Mesenchymal stem cell (in vitro differentiated cells and primary cell): ENCODE data around the gene CCDC85B.
A peak's percentile ranks its signal among the peaks of the same experiment; 100 is the strongest.

ENCODE experiments used
- DNase-seq: peaks from one replicate; pipeline ENCODE4 v3.0.0-alpha.2; 2013
- H2AFZ ChIP-seq: one replicate; pipeline ENCODE4 v1.6.1; 2013; ENCODE audit warnings: low read depth, mild to moderate bottlenecking, control low read depth, inconsistent platforms, low read length, moderate library complexity
- H2AK5ac ChIP-seq: 2 replicates; pipeline ENCODE4 v1.6.1; 2013; ENCODE audit warnings: low read length, moderate library complexity, mild to moderate bottlenecking, inconsistent platforms; ENCODE audit not compliant: severe bottlenecking
- H2BK120ac ChIP-seq: one replicate; pipeline ENCODE4 v1.6.1; 2013; ENCODE audit warnings: low read depth, mild to moderate bottlenecking, inconsistent platforms, low read length, moderate library complexity
- H2BK12ac ChIP-seq, 2 experiments: one replicate each; pipeline ENCODE4 v1.6.1; 2013; ENCODE audit warnings: inconsistent platforms in 2 of 2, low read length in 2 of 2, mild to moderate bottlenecking in 2 of 2, moderate library complexity in 2 of 2, control low read depth in 1 of 2
- H2BK15ac ChIP-seq: one replicate; pipeline ENCODE4 v1.6.1; 2013; ENCODE audit warnings: mild to moderate bottlenecking, low read depth, inconsistent platforms; ENCODE audit not compliant: poor library complexity, severe bottlenecking
- H2BK5ac ChIP-seq: 2 replicates; pipeline ENCODE4 v1.6.1; 2013; ENCODE audit warnings: low read depth, mild to moderate bottlenecking, low read length, control low read depth, inconsistent platforms; ENCODE audit not compliant: poor library complexity, severe bottlenecking
- H3K14ac ChIP-seq, 2 experiments: one replicate each; pipeline ENCODE4 v1.6.1; 2013; ENCODE audit warnings: inconsistent platforms in 2 of 2, low read length in 2 of 2, control low read depth in 1 of 2, mild to moderate bottlenecking in 1 of 2, moderate library complexity in 1 of 2
- H3K18ac ChIP-seq, 2 experiments: one replicate each; pipeline ENCODE4 v1.6.1; 2013; ENCODE audit warnings: inconsistent platforms in 2 of 2, low read length in 2 of 2, control low read depth in 1 of 2, low read depth in 1 of 2, mild to moderate bottlenecking in 1 of 2
- H3K23ac ChIP-seq, 2 experiments: one replicate each; pipeline ENCODE4 v1.6.1; 2013; ENCODE audit warnings: inconsistent platforms in 2 of 2, low read length in 2 of 2, mild to moderate bottlenecking in 2 of 2, moderate library complexity in 2 of 2, control low read depth in 1 of 2
- H3K27ac ChIP-seq: 2 replicates; pipeline ENCODE4 v1.5.1; 2013; ENCODE audit warnings: mild to moderate bottlenecking, moderate library complexity, low read length, control low read depth, inconsistent platforms; ENCODE audit not compliant: poor library complexity, severe bottlenecking
- H3K27me3 ChIP-seq, 2 experiments: 2 replicates each; pipeline versions ENCODE4 v1.6.1 to v1.7.0; 2013; ENCODE audit warnings: low read length in 2 of 2, mild to moderate bottlenecking in 2 of 2, moderate library complexity in 2 of 2, control low read depth in 1 of 2, inconsistent platforms in 1 of 2; ENCODE audit not compliant: control insufficient read depth in 1 of 2, insufficient read depth in 1 of 2
- H3K36me3 ChIP-seq, 2 experiments: 2 replicates each; pipeline versions ENCODE4 v1.6.1 to v1.7.0; 2013; ENCODE audit warnings: low read length in 2 of 2, control low read depth in 1 of 2, inconsistent platforms in 1 of 2, low read depth in 1 of 2, mild to moderate bottlenecking in 1 of 2; ENCODE audit not compliant: insufficient read depth in 2 of 2, control insufficient read depth in 1 of 2
- H3K4ac ChIP-seq, 2 experiments: one replicate each; pipeline ENCODE4 v1.6.1; 2013; ENCODE audit warnings: inconsistent platforms in 2 of 2, low read length in 2 of 2, mild to moderate bottlenecking in 2 of 2, moderate library complexity in 2 of 2, control low read depth in 1 of 2, low read depth in 1 of 2
- H3K4me1 ChIP-seq: 2 replicates; pipeline ENCODE4 v1.6.1; 2013; ENCODE audit warnings: low read depth, low read length, control low read depth; ENCODE audit not compliant: control insufficient read depth, insufficient read depth
- H3K4me2 ChIP-seq: 2 replicates; pipeline ENCODE4 v1.6.1; 2013; ENCODE audit warnings: low read length, mild to moderate bottlenecking, inconsistent platforms; ENCODE audit not compliant: poor library complexity, severe bottlenecking
- H3K4me3 ChIP-seq, 2 experiments: 2 replicates each; pipeline versions ENCODE4 v1.5.1 to v1.7.0; 2013; ENCODE audit warnings: low read length in 2 of 2, mild to moderate bottlenecking in 2 of 2, control low read depth in 1 of 2, low read depth in 1 of 2; ENCODE audit not compliant: insufficient read depth in 1 of 2
- H3K79me1 ChIP-seq: replicated peaks from 2 replicates; pipeline ENCODE4 v1.6.1; 2013; ENCODE audit warnings: mild to moderate bottlenecking, control low read depth, low read length, inconsistent platforms; ENCODE audit not compliant: poor library complexity, severe bottlenecking
- H3K9ac ChIP-seq: 2 replicates; pipeline ENCODE4 v1.7.0; 2013; ENCODE audit warnings: mild to moderate bottlenecking, low read length, moderate library complexity
- H3K9me3 ChIP-seq: 2 replicates; pipeline ENCODE4 v1.7.0; 2013; ENCODE audit warnings: mild to moderate bottlenecking, low read length; ENCODE audit not compliant: control insufficient read depth
- H4K8ac ChIP-seq: one replicate; pipeline ENCODE4 v1.6.1; 2013; ENCODE audit warnings: inconsistent platforms, mild to moderate bottlenecking, low read length, moderate library complexity
- H4K91ac ChIP-seq: one replicate; pipeline ENCODE4 v1.6.1; 2013; ENCODE audit warnings: mild to moderate bottlenecking, low read length, inconsistent platforms
- WGBS: methylation state at CpG from one replicate; pipeline ENCODE4 v1.1.7; 2013; ENCODE audit warnings: mixed read lengths; 5-methylcytosine and 5-hydroxymethylcytosine counted together

Gene CCDC85B

DNA sequence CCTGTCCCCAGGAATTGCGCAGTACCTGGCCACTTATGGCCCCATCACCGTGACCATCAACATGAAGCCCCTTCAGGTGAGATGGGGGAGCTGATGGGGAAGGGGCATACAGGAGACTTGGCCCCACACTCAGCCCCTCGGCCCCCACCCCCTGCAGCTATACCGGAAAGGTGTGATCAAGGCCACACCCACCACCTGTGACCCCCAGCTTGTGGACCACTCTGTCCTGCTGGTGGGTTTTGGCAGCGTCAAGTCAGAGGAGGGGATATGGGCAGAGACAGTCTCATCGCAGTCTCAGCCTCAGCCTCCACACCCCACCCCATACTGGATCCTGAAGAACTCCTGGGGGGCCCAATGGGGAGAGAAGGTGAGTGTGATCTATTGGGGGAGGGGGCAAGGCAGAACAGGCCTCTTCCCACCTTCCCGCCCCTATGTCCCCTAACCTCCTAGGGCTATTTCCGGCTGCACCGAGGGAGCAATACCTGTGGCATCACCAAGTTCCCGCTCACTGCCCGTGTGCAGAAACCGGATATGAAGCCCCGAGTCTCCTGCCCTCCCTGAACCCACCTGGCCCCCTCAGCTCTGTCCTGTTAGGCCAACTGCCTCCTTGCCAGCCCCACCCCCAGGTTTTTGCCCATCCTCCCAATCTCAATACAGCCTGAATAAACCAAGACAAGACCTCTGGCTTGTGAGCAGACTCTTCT is 7.3 kb upstream of the CCDC85B start:
- Histone ChIP-seq H3K27me3 (no peaks in the 10 kb centered on the region), H3K4me2 (no peak overlapping the region), H4K91ac (no peak overlapping the region), H3K4me3 (no peak overlapping the region), H3K9ac (no peak overlapping the region), H3K4me1 (peaks cover 16% of the 10 kb centered on the region), H3K27ac (no peak overlapping the region), H2BK5ac (no peak overlapping the region), H3K14ac (no peak overlapping the region), H3K9me3 (no peaks in the 10 kb centered on the region), H3K23ac (no peak overlapping the region), H3K18ac (no peak overlapping the region), H2BK15ac (no peak overlapping the region), H2AFZ (no peak overlapping the region), H2BK12ac (no peak overlapping the region), H3K79me1 (peaks cover 27% of the 10 kb centered on the region), H3K36me3 (peaks cover 51 to 61% of the 10 kb centered on the region in 2 experiments), H2AK5ac (no peak overlapping the region), H3K4ac (no peak overlapping the region), H4K8ac (no peak overlapping the region), H2BK120ac (no peak overlapping the region)
- no peak for DNase-seq
- 98% methylated on average over 9 of the region's 13 CpGs for WGBS

DNA sequence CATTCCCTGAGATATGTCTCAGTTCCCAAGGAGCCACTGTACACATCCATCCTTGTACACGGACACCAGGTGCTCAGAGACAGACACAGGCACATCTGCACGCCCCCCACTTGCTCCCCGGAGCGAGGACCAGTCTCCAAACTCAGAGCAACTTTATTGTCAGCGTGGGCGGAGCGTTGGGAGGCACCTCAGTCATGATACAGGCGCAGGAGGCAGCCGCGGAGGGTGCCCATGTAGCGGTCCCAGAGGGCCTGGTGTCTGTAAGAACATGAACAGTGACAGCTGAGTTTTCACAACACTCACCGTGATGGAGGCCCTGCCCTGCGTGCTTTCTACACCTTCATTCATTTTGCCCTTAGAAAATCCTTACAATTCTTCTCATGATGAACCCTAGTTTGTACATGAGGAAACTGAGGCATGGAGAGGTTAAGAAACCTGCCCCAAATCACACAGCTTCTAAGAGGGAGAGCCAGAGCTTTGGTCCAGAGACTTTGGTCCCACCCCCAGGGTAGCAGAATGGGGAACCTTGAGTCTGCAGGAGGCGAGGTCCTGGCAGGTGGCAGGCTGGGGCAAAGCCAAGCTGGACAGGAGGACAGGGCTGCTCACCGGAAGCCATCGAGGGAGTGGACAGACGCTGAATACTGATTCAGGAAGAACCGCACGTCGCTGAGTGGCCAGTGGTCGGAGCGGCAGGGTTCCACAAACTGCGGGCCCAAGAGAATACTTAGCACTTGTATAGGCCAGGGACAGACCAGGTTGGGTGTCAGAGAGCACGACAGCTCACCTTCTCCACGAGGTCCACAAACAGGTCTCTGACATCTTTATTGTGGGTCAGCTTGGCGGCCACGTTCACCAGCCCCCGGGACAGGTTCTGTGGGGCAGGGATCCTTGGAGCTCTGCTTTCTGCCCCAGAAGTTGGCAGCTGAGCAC is 6.4 kb upstream of the CCDC85B start:
- no peak overlapping the region for H2AK5ac ChIP-seq
- no peak overlapping the region for H3K18ac ChIP-seq

DNA sequence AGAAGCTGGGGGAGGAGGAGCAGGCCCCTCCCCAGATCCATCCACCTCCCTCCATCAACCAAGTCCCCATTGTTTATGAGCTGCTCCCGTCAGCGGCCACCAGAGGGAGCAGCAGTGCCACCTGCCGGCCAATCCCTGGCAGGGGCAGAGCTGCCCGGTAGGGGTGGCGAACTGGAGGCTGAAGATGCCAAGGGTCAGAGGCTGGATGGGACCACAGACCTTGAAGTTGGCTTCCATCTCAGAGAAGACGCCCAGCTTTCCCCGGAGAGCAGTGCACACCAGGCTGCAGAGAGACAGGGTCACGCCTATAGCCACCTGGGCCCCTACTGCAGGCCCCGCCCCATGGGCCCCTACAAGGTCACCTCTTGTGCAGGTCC is 5.8 kb upstream of the CCDC85B start:
- Histone ChIP-seq H3K23ac (no peak overlapping the region), H3K18ac (no peak overlapping the region), H3K79me1 (peaks cover 27% of the 10 kb centered on the region), H2AFZ (no peak overlapping the region), H3K4me2 (no peak overlapping the region), H4K91ac (no peak overlapping the region), H3K14ac (no peak overlapping the region), H3K27me3 (no peaks in the 10 kb centered on the region), H2AK5ac (no peak overlapping the region), H2BK5ac (no peak overlapping the region), H3K36me3 (peaks cover 51 to 60% of the 10 kb centered on the region in 2 experiments), H3K9me3 (no peaks in the 10 kb centered on the region), H3K9ac (peak overlapping the region; percentile 21), H3K4ac (no peak overlapping the region), H3K27ac (no peak overlapping the region), H3K4me3 (no peak overlapping the region), H4K8ac (peak overlapping the region; percentile 4), H3K4me1 (peaks cover 16% of the 10 kb centered on the region), H2BK120ac (no peak overlapping the region), H2BK15ac (no peak overlapping the region), H2BK12ac (no peak overlapping the region)
- DNase-seq = peak; percentile 80
- 32% methylated on average over 9 of the region's 9 CpGs for WGBS

More for the DNA sequence above, 6.4 kb upstream of the CCDC85B start:
- Histone ChIP-seq H2AFZ (no peak overlapping the region), H3K4ac (no peak overlapping the region), H3K23ac (no peak overlapping the region), H3K14ac (no peak overlapping the region), H3K4me2 (no peak overlapping the region), H3K27ac (no peak overlapping the region), H3K27me3 (no peaks in the 10 kb centered on the region), H4K91ac (peak overlapping the region; percentile 43), H3K9ac (peak overlapping the region; percentile 21), H2BK5ac (no peak overlapping the region), H3K36me3 (peaks cover 51 to 61% of the 10 kb centered on the region in 2 experiments), H2BK12ac (no peak overlapping the region), H3K79me1 (peaks cover 27% of the 10 kb centered on the region), H4K8ac (no peak overlapping the region), H2BK120ac (no peak overlapping the region), H3K4me1 (peaks cover 16% of the 10 kb centered on the region), H3K4me3 (no peak overlapping the region), H3K9me3 (no peaks in the 10 kb centered on the region), H2BK15ac (no peak overlapping the region)
- no peak for DNase-seq
- 88% methylated on average over 27 of the region's 28 CpGs for WGBS

DNA sequence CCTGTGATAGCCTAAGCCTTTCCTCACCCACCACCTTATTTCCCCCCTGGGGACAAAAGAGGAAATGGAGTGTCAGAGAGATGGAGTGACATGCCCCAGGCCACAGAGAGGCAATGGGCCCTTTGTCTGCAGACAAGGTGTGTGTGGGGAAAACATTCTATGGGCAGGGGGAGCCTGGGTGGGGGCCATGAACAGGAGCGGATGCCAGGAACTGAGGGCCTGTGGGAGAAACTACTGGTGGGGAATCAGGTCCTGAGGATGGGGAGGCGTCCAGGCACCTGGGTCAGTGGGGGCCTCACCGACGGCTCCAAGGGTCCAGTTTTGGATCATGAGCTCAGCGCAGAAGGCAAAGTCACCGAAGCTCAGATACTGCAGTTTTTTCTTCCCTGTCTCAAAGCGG is 5.2 kb upstream of the CCDC85B start:
- Histone ChIP-seq H3K4me1 (peaks cover 18% of the 10 kb centered on the region), H3K79me1 (peaks cover 28% of the 10 kb centered on the region), H3K18ac (no peak overlapping the region), H2BK120ac (no peak overlapping the region), H3K4me3 (no peak overlapping the region), H2AK5ac (no peak overlapping the region), H3K14ac (no peak overlapping the region), H3K27me3 (no peaks in the 10 kb centered on the region), H3K36me3 (peaks cover 51 to 56% of the 10 kb centered on the region in 2 experiments), H2BK15ac (no peak overlapping the region), H3K4me2 (no peak overlapping the region), H3K4ac (no peak overlapping the region), H3K27ac (no peak overlapping the region), H4K91ac (peak overlapping the region; percentile 11), H3K23ac (no peak overlapping the region), H4K8ac (peak overlapping the region; percentile 47), H3K9me3 (no peaks in the 10 kb centered on the region), H3K9ac (peak overlapping the region; percentile 14), H2BK12ac (no peak overlapping the region), H2BK5ac (no peak overlapping the region), H2AFZ (no peak overlapping the region)
- WGBS = 96% methylated on average over 7 of the region's 7 CpGs
- no peak for DNase-seq
